Transverse colon (tissue), 4 donors: ENCODE data around the gene SECTM1.

Experiments used
- CTCF ChIP-seq, 5 experiments: fragments of 200-600 bp in 3 of 5; fragments of 450-650 bp in 2 of 5; sonication (generic) in 3 of 5; IDR thresholded peaks; 1 replicate in 2 of 5; 2 replicates in 3 of 5; pipeline ENCODE4 v1.5.1; 2016 to 2017; ENCODE audit warnings: antibody characterized with exemption in 5 of 5, inconsistent platforms in 3 of 5, mild to moderate bottlenecking in 2 of 5, moderate library complexity in 1 of 5
- EP300 ChIP-seq: sonication (generic); formaldehyde crosslinking; IDR thresholded peaks from one replicate; pipeline ENCODE4 v1.6.1; 2017; ENCODE audit warnings: antibody characterized with exemption, low read depth
- POLR2A ChIP-seq: fragments of 450-650 bp; IDR thresholded peaks from one replicate; pipeline ENCODE4 v1.6.1; 2016; ENCODE audit warnings: antibody characterized with exemption, mild to moderate bottlenecking, moderate library complexity
- POLR2AphosphoS5 ChIP-seq, 3 donors: sonication (generic); formaldehyde crosslinking; IDR thresholded peaks; one replicate each; pipeline ENCODE4 v1.6.1; 2016; ENCODE audit warnings: antibody characterized with exemption in 3 of 3

GRCh38 chr17:82321947-82322466 is 11.6 kb downstream of the SECTM1 start:
- TF ChIP-seq POLR2A (no peak), CTCF (IDR thresholded peaks at IDR 0.05) (no peak), POLR2AphosphoS5 (IDR thresholded peaks at IDR 0.05) (no peak), EP300 (no peak)
